ENCODE data around the gene AVEN.

GRCh38 chr15:33923446-33923845 is 115.6 kb downstream of the AVEN start:
- TF ChIP-seq POLR2A (IDR thresholded peaks at IDR 0.05): no peak
- no peak for TF ChIP-seq CTCF (IDR thresholded peaks at IDR 0.05)
